Nucleus accumbens (tissue), 56 donors: ENCODE data around the gene VTCN1.
A peak's percentile ranks its signal among the peaks of the same experiment; 100 is the strongest.
"Not testable (repeated sequence)": the region's sequence is repeated elsewhere in the genome, so short reads cannot be mapped to it uniquely, and the experiment has no call there.

ENCODE experiments used
- DNase-seq, 56 donors: peaks; one replicate each; lab custom pipeline; 2025; lab: John Stamatoyannopoulos, UW

VTCN1 gene

DNA sequence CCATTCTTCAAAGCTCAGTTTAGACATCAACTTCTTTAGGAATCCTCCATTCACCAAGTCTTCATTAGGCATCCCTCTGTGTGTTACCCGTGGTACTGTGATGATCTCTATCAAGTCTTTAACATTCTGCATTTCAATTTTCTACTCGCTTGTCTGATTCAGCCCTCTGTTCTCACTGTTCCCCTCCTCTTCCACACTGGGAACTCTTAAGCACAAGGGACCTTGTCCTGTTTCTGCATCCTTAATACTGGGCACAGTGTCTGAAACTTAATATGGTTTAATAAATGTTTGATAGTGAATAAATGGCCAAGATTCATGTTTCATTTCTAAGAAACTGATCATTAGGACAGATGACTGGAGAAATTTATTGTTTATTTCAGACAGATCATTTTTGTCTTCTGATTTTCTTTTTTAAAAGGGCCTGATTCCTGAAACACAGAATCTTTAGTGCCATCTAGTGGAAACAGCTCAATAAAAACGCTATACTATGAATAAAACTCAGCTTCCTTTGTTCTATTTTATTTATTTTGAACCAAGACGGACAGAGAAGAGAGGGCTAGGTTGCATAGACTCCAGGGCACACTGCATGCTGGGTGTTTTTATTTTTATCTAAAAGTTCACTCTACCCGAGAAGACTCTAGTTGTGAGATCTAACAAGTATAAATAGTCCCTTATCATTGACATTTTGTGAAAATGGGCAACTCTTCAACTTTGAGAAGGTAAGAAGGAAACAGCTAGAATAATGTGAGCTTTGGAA is 82.2 kb downstream of the VTCN1 start:
- no peak for DNase-seq

DNA sequence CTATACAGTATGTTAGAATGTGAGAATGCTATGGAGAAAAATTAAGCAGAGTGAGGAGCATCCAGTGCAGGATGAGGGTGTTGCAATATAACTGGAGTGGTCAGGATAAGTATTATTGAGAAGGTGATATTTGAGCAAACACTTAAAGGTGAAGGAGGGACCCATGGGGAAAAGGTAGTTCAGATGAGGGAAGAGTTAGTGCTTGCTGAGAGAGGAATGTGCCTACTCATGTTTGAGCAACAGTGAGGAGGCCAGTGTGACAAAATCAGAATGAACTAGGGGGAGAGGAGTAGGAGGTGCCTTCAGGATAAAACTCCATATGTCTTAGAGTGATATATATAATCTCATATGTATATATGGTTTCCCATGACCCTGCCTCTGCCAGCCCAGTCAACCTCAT is 82.9 kb downstream of the VTCN1 start:
- no peak for DNase-seq

DNA sequence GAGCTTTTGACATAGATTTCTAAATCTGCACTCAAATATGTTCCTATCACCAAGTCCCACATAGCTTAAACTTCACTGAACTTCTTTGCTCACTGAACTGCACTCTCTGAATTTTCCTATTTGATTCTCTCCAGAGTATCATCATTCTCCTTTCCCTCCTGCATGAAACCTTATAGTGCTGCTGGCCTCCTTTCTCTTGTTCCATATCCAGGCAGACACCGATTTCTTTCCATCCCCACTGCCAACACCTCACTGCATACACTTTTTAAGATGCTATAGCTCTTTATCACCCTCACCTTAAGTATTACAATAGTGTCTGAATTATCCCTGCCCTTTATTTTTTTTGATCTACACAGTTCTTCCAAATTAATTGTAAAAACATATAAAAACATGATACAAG is 86.1 kb downstream of the VTCN1 start:
- DNase-seq = no peak

DNA sequence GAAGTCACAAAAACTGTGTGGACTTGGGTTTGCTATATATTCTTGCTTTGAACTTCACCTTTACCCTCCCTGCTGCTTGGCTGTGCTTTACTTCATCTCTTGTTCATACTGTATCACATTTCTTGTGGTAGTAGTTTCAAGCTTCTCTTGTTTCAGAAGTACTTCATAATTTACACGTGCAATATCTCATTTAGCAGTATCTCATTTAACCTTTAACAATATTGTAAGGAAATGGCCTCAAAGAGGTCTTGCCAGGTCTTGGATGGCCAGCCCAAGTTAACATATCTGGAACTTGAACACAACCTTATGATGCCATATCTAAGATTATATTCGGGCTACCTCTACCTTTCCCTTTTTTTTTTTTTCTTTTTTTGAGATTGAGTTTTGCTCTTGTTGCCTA is 87.5 kb downstream of the VTCN1 start:
- no peak for DNase-seq

DNA sequence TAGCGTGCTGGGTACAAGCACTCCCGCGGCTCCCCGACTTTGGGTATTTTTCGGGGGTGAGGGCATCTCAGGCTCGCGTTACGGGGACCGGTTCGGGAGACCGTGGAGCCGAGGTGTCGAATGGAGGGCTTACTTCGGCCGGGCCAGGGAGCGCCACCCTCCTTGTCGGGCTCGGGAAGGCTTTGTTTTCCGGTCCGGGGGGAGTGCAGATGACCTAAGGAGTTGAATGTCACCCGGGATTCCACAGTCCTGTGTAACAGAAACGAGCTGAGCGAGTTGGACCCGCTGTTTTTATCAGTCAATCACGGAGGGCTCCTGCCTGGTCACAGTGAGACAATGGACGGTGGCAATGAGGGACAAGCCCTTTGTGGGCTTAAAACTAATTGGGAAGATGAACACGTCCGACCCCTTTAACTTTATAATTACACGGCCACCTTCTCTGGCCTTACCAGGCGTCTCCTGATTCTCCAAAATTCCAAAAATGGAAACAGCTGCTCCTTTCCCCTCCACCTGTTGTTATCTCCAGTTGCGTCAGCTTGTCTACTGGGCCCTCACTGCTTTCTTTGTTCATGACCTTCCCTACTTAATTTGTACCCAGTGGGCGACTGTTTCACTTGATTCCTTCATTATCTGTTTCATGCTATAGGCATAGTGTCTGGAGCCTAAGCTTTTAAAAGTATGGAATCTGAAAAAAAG is 88.2 kb downstream of the VTCN1 start:
- DNase-seq = peak in 2 of 56 donors; percentile 54 to 77

DNA sequence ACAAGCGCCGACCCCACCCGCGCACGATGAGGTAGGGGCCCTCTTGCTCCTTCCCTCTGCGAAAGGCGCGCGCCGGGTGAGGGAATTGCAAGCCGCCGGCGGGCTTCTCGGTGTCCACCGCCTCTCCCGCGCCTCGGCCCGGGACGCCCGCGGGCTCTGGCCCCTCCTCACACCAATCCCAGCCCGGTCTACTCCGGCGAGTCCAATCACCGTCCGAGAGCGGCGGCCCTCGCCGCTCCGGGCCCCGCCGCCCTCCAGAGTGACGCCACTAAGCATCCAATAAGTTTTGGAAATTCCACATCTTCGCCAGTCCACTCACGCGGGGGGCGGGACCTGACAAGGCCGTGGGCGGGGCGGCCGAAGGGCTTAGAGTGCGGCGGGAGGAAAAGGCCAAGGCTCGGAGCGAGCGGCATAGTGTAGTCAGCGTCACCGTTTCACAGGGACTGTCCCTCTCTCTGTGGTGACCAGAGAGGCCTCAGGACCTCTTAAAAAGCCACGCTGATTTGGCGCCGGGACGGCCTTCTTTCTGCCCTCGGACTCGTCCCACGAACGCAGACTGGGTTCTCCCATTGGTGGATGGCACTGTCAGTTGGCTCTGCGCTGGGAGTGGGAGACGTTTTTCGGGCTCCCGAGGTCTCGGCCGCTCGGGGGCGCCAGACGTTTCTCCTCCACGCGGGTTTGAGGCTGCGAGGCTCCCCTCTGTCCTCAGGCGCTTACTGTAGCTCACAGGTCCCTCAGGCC is 89.0 kb downstream of the VTCN1 start, which contains the start of gene TRIM45:
TRIM45 (minus strand) TSS at position 161 of the 741 bp plus-strand sequence. CDS start 548 bp downstream, outside the sequence.
- DNase-seq = peak; percentile 65 to 100 (median 96)

DNA sequence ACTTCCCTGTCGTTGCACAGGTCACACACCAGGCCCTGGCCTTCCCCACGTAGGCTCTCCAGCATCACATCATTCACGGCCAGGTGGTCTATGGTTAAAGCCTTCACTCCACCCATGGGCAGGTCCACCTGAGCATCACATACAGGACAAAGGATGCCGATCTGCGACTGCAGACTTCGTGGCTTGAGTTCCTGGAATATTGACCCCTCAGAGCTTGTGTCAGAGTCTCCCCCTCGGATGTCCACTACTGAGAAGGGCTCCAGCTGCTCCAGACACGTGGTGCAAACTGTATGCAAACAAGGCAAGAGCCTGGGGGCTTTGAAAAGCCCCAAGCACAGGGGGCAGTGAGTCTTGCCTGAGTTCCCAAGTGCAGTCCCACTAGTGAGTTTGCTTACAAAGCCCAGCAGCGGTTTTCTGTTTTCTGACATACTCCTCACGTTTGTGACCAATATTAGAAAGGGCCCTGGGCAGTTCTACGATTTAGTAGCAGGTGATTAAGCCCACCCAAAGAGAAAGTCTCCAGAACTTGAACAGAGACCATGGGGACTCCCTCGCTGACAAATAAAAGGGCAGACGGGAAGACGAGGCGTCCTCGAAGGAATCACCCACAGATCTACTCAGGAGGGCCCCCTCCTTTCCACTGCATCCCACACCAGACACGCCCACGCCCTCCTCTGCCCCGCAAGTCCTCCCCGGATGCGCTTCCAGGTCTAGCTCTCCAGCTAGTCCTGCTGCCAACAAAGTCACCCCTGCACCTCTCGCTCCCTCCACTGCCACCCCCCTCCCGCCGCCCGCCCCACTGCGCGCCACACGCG is 89.7 kb downstream of the VTCN1 start:
- DNase-seq = peak in 5 of 56 donors; percentile 37 to 70 (median 61)

DNA sequence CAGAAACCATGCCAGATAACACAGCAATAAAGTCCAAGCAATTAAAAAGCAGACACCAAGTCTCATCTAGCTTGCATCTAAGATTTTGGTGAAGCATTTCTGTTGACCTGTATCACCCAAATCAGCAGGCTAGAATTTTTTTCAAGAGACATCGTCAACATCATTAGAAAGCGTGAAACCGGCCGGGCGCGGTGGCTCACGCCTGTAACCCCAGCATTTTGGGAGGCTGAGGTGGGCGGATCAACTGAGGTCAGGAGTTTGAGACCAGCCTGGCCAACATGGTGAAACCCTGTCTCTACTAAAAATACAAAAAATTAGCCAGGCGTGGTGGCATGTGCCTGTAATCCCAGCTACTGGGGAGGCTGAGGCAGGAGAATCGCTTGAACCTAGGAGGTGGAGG is 91.6 kb downstream of the VTCN1 start:
- DNase-seq = not testable (repeated sequence)

DNA sequence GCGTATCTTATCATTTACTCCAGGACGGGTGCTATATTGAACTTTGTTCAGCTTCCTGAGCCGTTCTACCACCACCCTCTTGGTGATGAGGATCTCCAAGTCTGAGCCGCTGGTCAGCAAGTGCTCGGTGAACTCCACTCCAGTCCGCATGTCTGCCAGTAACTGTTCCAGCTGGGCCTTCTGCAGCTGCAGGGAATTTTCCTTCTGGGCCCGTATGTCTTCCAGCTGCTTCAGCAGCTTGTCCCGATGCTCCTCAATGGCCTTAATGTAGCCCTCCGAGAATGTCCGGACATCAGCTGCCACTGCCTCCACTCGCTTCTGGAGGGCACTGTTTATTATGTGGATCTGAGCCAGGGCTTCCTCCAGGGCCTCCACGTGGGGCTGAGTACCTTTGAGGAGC is 92.6 kb downstream of the VTCN1 start:
- DNase-seq = peak in 1 of 56 donors; percentile 5

DNA sequence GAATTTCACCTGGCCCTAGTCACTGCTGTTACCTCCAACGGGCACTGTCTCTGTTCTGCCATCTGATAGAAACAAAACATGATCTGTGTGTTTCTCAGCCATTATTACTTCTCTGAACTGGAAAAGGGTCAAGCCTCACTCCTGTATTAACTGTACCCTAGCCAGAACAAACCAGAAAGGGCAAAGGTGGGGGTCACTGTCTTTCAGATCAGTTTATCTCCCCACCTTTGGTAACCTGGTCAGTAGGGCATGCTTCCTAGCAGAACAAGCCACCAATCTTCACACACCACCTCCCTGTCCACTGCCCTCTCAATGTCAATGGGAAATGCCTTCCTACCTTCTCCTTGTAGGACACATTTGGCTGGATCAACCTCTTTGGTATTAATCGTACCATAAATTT is 93.0 kb downstream of the VTCN1 start:
- DNase-seq = no peak

DNA sequence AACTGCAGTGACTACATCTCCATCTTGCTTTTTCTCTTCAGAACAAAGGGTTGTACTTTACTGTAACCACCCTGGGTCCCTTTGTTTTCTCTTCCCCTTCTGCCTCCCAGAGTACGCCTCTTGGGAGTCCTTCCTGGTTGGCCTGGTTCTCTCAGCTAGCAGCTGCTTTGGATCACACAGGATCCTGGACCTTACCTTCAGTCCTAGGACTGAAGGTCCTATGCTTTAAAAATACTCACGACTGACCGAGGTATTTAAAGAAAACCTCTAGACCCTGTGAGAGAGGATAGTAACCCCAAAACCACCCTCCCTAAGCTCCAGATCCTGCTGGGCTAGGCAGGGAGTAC is 94.0 kb downstream of the VTCN1 start:
- no peak for DNase-seq

DNA sequence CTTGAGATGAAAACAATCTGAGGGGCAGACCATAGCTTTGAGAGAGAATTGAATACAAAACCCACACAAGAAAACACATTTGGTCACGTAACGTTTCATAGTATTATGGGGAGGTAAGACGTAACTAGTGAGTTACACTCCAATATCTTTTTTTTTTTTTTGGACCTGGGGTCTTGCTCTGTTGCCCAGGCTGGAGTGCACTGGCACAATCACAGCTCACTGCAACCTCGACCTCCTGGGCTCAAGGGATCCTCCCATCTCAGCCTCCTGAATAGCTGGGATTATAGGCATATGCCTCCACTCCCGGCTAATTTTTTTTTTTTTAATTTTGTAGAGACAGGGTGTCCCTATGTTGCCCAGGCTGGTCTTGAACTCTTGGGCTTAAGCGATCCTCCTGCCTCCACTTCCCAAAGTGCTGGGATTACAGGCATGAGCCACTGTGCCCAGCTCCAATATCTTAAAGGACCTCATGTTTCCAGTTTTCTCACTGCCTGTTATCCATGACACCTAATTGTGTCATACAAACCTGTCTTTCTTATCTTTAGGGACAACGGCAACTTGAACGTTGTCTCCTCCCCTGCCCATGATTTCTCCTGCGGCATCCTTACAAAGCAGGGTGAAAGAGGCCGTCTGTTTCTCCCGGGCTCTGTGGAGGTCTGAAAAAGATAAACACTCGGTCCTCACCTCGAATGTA is 94.5 kb downstream of the VTCN1 start:
- DNase-seq = no peak

DNA sequence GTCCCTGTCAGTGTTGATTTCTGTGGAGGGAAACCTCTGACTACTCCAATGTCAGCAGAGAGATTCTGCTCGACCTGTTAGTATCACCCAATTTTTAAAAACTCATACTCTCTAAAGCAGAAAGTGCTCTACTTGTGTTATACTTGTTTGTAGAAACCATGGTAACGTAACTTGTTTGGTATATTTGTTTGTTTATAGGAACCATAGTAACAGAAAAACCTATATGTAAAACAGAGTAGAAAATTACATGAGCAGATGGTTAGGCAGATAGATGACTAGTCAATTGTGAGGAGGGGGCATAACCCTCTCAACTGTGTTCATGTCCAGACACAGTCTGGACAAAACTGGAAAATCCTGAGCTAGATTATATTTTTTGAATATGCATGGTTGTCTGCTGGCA is 95.8 kb downstream of the VTCN1 start:
- DNase-seq = no peak

DNA sequence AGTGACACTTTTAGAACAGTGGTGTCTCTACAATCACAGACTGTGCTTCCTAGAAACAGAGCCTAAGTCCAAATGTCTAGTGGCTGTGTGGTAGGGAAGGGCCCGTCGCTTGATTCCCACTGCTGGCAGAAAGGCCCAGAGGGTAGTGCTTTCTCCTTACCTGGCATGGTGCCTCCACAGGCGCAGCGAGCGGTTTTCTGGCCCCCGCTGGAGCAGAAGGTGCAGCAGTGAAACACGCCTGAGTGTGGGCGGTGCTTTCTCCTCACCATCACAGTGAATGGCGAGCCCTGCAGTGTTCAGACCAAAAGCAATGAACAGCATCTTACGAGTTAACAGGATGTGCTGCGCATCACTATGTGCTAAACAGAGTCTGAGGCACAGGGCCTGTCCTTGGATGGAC is 97.5 kb downstream of the VTCN1 start:
- DNase-seq = peak in 17 of 56 donors; percentile 4 to 47 (median 17)

DNA sequence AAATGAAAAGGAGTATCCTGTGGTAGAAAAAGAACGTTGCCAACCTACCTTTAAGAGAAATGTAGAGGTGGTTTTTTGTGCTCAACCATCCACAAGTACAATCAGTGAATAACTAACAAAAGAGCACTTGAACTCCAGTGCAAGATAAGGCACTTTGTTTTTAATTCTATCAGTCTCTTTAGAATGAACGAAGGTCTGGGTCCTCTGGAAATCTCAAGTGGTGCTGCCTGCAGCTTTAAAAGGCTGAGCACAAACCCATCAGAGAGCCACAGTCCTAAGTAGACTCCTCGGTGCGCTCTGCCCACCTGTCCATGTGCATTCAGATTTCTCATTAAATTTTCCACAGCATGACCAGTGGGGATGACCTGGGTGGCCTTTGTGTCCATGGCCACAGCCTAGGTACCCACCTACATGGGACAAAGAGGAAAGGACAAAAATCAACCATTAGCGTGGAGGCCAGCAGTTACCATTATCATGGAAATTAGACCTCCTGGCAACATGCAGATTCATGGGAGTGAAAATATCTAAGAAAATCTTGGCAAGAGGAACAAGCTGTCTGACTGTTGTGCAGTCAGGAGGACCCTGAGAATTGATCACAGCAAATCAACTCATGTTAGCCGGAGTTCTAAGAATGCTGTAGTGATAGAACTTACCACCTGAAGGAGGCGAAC is 98.5 kb downstream of the VTCN1 start:
- no peak for DNase-seq

DNA sequence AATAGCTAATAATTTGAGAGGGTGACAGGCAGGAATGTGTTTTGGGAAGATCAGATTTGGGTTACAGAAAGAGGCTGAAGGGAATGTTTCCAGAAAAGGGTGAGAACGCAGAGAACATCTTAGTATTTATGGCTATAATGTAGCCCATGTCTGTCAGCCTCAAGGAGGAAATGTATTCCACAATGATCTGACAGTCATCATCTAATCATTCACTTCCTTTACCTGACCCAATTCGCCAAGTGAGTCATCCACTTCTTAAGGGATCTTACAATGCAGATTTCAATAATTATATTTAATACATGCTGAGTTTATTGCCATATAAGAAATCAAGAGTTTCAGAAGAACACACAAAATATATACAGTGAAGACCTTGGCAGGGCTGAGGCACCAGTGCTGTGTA is 100.0 kb downstream of the VTCN1 start:
- no peak for DNase-seq

DNA sequence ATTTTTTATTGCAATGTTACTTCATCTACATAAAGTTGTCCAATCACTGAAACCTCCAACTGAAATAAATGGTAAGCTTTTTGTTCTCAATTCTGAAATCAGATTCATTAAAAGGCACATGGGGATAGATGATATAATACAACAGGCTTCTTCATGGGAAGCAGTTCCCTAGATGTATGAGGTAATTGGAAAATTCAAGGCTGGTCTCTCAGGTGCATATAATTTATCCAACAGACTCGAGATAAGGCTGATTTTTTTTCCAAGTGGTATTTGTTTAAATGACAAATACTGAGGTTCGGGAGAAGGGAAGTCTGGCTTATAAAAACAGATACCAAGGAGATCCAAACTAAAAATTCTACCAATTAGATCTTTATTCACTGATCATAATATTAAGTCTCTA is 103.4 kb downstream of the VTCN1 start:
- no peak for DNase-seq

DNA sequence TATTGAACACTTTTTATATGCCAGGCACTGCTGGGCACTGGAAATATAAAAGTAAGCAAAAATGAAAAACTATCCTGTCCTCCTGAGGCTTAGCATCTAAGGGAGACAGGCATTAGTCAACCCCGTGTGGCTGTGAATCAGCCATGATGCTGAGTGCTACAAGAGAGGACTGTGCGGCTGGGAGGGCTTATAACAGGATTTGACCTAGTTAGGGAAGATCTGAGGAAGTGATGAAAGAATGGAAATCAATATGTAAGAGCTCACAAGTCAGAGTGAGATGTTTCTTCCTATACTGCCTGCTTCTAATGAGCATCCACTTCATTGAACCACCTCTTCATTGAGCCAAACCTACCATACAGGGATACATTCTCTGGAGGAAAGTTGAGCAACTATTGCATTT is 104.2 kb downstream of the VTCN1 start:
- no peak for DNase-seq

DNA sequence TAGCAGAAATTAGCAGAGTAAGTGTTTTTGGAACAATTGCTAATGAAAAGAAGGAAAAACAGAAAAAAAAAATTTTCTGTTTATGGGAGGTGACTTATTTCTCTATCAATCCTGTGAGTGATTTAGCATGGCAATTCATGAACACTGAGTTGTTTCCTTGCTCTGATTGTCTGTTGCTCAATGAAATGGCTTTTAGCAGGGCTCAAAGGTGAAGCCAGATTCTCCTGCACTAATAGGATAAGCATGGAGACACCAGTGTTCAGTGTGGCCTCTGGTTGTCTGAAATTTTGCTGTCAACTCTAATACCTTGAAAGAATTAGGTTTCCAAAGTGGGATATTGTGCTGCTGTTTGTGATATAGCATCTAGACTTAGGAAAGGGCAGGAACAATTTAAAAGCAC is 105.0 kb downstream of the VTCN1 start:
- no peak for DNase-seq
